HK-2 (cell line): ENCODE results near the gene CLASP1.
A peak's percentile ranks its signal among the peaks of the same experiment; 100 is the strongest.
"Not testable (repeated sequence)": the region's sequence is repeated elsewhere in the genome, so short reads cannot be mapped to it uniquely, and the experiment has no call there.

ENCODE experiments used
- DNase-seq: peaks from one replicate; pipeline ENCODE4 v3.0.0-alpha.2; 2018; ENCODE audit not compliant: unreplicated experiment

CLASP1 gene

GRCh38 chr2:121649149-121649595 lies at the start of gene CLASP1:
TSS of gene CLASP1 (minus strand) at chr2:121649462. CDS start at chr2:121605895, 43,567 bp downstream.
- DNase-seq, result peak; percentile 92

GRCh38 chr2:121698318-121698930 lies 49.2 kb upstream of the CLASP1 start:
- DNase-seq, result no peak

- no peak for DNase-seq
Observed at GRCh38 chr2:121697108-121697631, 47.9 kb upstream of the CLASP1 start.

DNA sequence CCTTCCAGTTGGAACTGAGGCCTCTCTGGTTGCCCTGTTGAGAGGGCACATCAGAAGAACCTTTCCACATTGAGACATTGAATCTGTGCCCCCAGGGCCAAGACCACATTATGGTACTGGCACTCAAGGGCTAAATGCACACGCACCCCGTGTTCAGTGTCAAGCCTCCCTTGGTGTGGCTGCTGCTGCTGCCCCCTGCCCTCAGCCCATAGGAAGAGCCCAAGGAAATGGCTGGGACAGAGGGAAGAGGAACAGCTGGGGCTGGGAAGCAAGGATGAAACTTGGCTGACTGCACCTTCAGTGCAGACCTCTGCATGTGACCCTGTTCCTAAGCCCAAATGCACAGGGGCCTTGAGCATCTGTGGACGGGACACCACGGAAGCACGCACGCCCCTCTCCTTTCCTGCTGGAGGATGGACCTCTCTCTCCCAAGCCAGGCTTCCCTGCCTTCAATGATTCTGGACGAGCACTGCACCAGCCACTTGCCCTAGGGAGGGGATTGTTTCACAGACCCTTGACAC lies 47.2 kb upstream of the CLASP1 start:
- DNase-seq, result no peak

DNA sequence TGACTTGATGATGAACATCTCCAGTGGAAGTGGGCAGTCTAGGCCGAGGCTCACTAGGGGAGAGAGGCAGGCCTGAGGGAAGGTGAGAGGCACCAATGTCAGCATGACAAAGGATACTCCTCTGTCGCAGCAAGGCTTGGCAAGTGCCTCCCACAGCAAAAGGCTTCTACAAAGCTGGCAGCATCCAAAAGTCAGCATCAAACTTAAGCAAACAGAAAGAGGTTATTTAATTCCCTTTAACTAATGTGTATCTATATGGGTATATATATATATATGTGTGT lies 45.8 kb upstream of the CLASP1 start:
- DNase-seq, result no peak

DNA sequence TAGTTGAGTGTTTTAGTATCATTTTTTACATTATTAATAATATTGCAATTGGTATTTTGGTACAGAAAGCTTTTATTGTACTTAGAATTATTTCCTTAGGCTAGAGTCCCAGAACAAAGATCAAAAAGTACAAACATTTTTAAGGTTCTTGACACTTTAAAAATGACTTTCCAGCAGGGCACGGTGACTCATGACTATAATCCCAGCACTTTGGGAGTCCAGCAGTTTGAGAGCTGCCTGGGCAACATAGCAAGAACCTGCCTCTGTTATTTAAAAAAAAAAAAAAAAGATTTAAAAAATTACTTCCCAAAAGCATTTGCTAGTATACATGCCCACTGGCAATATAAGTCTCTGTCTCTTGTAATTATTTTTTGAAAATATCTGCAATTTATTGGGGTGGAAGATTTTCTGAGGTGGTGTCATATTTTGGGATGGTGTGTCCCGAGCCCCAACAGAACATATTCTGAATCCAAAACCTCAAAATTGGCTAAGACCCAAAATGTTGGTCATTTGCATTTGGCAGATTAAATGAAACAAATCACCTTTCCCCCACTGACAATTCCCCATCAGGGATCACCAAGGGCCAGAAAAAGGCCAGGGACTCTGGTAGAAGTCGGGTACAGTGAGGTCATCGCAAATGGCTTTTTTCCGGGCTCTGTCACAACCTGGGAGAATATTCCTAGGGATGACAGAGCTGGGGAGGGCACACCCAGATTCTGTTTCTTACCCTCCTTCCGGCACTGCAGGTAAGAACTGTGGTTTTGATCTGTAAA lies 45.3 kb upstream of the CLASP1 start:
- no peak for DNase-seq

DNA sequence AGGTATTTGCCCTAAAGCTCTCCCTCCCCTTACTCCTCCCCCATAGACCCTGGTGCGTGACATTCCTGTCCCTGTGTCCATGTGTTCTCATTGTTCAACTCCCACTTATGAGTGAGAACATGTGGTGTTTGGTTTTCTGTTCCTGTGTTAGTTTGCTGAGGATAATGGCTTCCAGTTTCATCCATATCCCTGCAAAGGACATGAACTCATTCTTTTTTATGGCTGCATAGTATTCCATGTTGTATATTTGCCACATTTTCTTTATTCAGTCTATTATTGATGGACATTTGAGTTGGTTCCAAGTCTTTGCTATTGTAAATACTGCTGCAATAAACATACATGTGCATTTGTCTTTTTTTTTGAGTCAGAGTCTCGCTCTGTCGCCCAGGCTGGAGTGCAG lies 41.3 kb upstream of the CLASP1 start:
- DNase-seq, result not testable (repeated sequence)

DNA sequence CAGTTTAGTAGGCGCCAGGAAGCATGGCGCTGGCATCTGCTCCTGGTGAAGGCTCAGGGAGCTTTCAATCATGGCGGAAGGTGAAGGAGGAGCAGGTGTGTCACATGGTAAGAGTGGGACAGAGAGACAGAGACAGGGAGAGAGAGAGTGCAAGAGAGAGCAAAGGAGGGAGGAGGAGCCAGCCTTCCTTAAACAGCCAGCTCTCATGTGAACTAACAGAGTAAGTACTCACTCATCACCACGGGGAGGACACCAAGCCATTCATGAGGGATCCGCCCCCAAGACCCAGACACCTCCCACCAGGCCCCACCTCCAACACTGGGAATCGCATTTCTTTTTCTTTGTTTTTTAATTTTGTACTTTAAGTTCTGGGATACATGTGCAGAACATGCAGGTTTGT lies 40.8 kb upstream of the CLASP1 start:
- no peak for DNase-seq

DNA sequence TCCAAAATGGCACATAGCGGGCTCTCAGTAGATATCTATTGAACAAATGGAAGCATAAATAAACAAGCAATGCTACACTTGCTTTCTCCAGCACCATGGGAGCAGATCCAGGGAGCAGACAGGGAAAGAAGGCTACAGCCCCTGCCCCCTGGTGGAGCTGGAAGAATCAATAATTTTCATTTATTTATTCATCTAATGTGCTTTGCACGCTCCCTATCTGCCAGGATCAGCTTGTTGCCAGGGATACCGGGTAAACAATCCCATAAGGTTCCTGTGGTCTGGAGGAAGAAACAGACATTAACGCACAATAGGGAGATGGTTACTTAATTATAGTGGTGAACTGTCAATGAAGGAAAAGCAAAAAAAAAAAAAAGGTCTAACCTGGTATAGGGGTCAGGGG lies 40.1 kb upstream of the CLASP1 start:
- DNase-seq, result no peak

DNA sequence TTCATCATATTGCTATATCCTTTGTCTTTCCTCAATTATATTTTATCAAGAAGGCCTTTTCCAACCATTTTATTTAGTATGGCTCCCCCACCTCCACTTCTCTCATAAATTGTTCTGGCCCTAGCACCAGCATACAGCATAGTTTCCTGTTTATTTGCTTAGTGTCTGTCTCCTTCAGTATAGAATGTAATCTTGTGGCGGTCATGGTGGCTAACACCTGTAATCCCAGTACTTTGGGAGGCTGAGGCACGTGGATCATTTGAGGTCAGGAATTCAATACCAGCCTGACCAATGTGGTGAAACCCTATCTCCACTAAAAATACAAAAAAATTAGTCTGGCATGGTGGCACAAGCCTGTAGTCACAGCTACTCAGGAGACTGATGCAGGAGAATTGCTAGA lies 39.6 kb upstream of the CLASP1 start:
- no peak for DNase-seq

GRCh38 chr2:121686902-121687301 lies 37.6 kb upstream of the CLASP1 start:
- DNase-seq, result no peak

- no peak for DNase-seq
Observed at GRCh38 chr2:121686218-121686617, 37.0 kb upstream of the CLASP1 start.

DNA sequence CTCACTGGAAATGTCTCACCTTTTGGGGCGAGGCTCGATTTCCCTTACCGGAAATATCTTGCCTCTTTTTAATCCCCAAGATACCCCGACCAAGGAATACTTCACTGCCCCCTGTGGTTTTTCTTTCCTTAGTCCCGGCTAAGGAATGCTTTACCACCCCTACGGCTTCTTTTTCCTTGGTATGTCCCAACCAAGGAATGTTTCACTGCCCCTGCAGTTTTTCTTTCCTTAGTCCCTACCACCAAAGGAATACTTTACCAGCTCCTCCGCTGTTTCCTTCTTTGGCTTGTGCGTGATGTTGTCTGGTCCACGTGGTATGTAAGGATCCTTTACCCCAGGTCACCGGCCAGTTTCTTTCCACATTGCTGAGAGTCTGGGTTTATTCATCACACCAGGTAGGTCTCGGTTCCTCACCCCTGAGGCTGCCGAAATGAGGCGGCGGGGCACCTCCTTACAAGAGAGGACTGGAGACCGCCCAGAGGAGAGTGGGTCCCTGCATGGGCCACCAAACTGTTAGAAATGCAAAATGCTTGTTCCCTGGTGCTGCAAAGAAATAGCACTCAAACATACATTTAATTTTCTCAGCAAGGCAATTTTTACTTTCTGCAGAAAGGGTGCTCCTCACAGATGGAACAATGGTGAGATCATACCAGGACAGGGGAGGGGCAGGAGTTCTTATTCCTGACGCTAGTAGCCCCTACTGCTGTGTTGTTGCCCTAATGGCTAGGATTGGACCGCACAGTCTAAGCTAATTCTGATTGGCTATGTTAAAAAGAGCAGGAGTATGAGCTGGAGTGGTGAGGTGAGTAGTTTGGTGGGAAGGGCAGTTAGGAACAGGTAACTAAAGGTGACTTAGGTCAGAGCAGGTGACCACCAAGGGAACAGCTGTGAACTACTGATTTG lies 33.4 kb upstream of the CLASP1 start:
- DNase-seq, result no peak

DNA sequence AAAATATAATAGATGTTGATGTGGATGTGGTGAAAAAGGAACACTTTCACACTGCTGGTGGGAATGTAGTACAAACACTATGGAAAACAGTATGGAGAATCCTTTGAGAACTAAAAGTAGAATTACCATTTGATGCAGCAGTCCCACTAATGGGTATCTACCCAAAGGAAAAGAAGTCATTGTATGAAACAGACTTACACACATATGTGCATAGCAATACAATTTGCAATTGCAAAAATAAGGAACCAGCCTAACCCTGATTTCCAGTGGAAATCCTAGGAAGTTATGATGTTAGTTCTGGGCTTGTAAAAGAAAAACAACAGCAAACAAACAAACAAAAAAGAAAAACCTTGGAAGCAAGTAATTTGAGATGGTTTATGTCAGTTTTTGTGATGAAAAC lies 28.6 kb upstream of the CLASP1 start:
- DNase-seq, result no peak

- not testable (repeated sequence) for DNase-seq
Observed at GRCh38 chr2:121671621-121672020, 22.4 kb upstream of the CLASP1 start.

DNA sequence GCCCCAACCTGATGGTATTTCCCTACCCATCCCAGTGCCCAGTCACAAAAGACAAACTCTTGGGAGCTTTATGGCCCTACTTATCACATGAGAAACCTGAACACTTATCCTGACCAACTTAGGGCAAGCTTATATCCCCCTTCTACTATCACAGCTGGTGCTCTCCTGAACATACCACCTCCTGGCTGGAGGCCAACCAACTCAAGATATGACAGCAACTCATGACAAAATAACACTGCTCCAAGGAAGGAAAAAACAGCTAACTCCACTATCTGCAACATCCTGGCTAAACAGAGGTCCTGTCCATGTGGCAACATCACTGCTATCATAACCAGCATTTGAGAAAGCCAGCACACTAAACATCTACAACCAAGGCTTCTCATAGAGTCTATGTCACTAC lies 20.9 kb upstream of the CLASP1 start:
- DNase-seq, result no peak

DNA sequence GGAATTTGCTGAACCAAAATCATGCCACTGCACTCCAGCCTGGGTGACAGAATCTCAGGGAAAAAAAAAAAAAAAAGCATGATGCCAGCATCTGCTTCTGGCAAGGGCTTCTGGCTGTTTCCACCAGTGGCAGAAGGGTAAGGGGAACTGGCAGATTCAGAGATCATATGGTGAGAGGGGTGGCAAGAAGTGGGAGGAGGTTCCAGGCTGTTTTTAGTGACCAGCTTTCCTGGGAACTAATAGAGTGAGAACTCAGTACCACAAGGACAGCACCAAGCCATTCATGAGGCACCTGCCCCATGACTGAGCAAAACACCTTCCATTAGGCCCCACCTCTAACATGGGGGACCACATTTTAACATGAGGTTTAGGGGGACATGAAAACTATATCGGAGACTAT lies 18.4 kb upstream of the CLASP1 start:
- no peak for DNase-seq

DNA sequence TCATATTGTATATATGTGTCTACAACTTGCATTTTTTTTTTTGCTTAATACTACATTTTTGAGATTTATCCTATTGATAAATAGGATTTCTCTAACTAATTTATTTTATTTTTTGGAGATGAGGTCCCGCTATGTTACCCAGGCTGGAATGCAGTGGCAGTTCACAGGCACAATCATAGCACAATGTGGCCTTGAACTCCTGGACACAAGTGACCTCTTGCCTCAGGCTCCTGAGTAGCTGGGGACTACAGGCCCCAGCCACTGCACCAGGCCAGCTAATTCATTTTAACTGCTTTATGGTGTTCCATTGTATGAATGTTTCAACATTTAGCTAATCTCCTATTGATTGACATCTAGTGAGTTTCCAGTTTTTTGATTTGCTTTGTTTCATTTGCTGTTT lies 16.8 kb upstream of the CLASP1 start:
- no peak for DNase-seq

DNA sequence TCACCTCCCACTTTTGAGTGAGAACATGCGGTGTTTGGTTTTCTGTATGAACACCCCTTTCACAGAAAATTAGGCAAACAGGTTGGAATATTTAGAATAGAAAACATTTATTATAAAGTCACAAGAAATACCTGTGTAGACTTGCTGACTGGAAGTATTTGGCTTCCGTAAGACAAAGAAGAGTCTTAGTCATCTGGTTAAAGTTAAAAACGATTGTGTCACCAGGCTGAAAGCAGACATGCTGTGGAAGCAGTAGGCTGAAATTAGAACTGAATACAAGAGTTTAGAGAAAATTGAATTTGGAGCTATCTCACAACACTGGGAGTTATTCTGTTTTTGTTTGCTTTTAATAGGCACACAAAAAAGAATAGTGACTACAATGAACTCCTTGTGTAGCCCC lies 16.2 kb upstream of the CLASP1 start:
- no peak for DNase-seq

GRCh38 chr2:121664713-121665112 lies 15.5 kb upstream of the CLASP1 start:
- DNase-seq, result no peak

DNA sequence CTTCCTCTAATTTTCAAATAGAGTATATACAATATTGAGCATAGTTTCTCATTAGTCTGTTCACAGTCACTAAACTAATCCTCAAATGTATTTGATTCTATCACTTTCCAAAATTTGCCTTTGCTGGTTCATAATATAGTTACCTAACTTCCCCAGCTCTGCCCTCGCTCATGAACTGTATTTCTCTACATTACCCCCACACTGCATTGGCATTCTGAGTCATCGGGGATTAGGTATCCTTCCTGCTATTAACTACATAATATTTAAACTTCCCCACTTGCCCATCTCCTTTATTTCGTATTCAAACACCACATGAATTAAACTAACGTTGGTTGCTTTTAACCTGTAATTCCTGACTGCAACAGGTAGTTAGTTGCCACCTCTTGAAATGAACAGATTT lies 14.8 kb upstream of the CLASP1 start:
- no peak for DNase-seq

GRCh38 chr2:121663434-121663833 lies 14.2 kb upstream of the CLASP1 start:
- DNase-seq, result no peak
